ENCODE data around the gene CCDC3. TPM values are rescaled to one million over a fixed set of nuclear protein-coding genes. Genes with fewer than 3 reads are reported as not detected.

CCDC3 gene
- total RNA-seq, 2 experiments from 2014 or later, result 0.14 TPM; not detected in 1

- Mint-ChIP-seq H3K9me3 (peaks cover 18% of the 10 kb centered on the region), H3K27me3 (ENCODE audit: low read depth) (no peaks in the 10 kb centered on the region), H3K36me3 (ENCODE audit: low read depth) (peaks cover 2% of the 10 kb centered on the region), H3K4me1 (ENCODE audit: low read depth) (no peaks in the 10 kb centered on the region), H3K4me3 (no peak overlapping the region), H3K27ac (no peak overlapping the region)
- DNase-seq, result no peak
- intact Hi-C loops (cut with micrococcal nuclease), result no loop called here
- CTCF ChIA-PET, result no interaction called here
These were observed 46.6 kb downstream of the CCDC3 start for GRCh38 chr10:12954866-12955265.

- CTCF ChIA-PET, result interaction anchor here (0.6 kb wide), 1 partner anchor 727 kb away, joined by 4 read pairs; no protein-coding TSS in a partner anchor
- Mint-ChIP-seq H3K4me1 (ENCODE audit: low read depth) (no peaks in the 10 kb centered on the region), H3K9me3 (peaks cover 10% of the 10 kb centered on the region), H3K4me3 (no peak overlapping the region), H3K36me3 (ENCODE audit: low read depth) (peaks cover 2% of the 10 kb centered on the region), H3K27me3 (ENCODE audit: low read depth) (no peaks in the 10 kb centered on the region), H3K27ac (no peak overlapping the region)
- intact Hi-C loops (cut with micrococcal nuclease), result no loop called here
- no peak for DNase-seq
These were observed 50.9 kb downstream of the CCDC3 start for GRCh38 chr10:12950583-12951128.

- no peaks in the 10 kb centered on the region for H3K4me1 Mint-ChIP-seq (ENCODE audit: low read depth)
- intact Hi-C loops (cut with micrococcal nuclease), result no loop called here
- peaks cover 9% of the 10 kb centered on the region for H3K9me3 Mint-ChIP-seq
- CTCF ChIA-PET, result no interaction called here
- DNase-seq, result no peak
- no peak overlapping the region for H3K4me3 Mint-ChIP-seq
- no peaks in the 10 kb centered on the region for H3K27me3 Mint-ChIP-seq (ENCODE audit: low read depth)
- peaks cover 2% of the 10 kb centered on the region for H3K36me3 Mint-ChIP-seq (ENCODE audit: low read depth)
- no peak overlapping the region for H3K27ac Mint-ChIP-seq
These were observed 52.3 kb downstream of the CCDC3 start for GRCh38 chr10:12949248-12949647.

- CTCF ChIA-PET, result interaction anchor here (0.6 kb wide), 1 partner anchor 174 kb away, joined by 4 read pairs; no protein-coding TSS in a partner anchor
- Mint-ChIP-seq H3K4me3 (no peak overlapping the region), H3K4me1 (ENCODE audit: low read depth) (no peaks in the 10 kb centered on the region), H3K36me3 (ENCODE audit: low read depth) (no peaks in the 10 kb centered on the region), H3K27ac (no peak overlapping the region), H3K27me3 (ENCODE audit: low read depth) (no peaks in the 10 kb centered on the region), H3K9me3 (peaks cover 1% of the 10 kb centered on the region)
- intact Hi-C loops (cut with micrococcal nuclease), result no loop called here
- DNase-seq, result no peak
These were observed 53.8 kb downstream of the CCDC3 start for GRCh38 chr10:12947741-12948140.

- H3K4me1 Mint-ChIP-seq (ENCODE audit: low read depth), result no peaks in the 10 kb centered on the region
- no peaks in the 10 kb centered on the region for H3K36me3 Mint-ChIP-seq (ENCODE audit: low read depth)
- no peak overlapping the region for H3K27ac Mint-ChIP-seq
- no peaks in the 10 kb centered on the region for H3K9me3 Mint-ChIP-seq
- DNase-seq, result no peak
- CTCF ChIA-PET, result no interaction called here
- intact Hi-C loops (cut with micrococcal nuclease), result no loop called here
- H3K27me3 Mint-ChIP-seq (ENCODE audit: low read depth), result no peaks in the 10 kb centered on the region
- H3K4me3 Mint-ChIP-seq, result no peak overlapping the region
These were observed 55.1 kb downstream of the CCDC3 start for GRCh38 chr10:12946372-12946771.

GRCh38 chr10:12945690-12946359 is 55.7 kb downstream of the CCDC3 start:
- no peaks in the 10 kb centered on the region for H3K4me1 Mint-ChIP-seq (ENCODE audit: low read depth)
- intact Hi-C loops (cut with micrococcal nuclease), result no loop called here
- H3K27ac Mint-ChIP-seq, result no peak overlapping the region
- DNase-seq, result no peak
- peaks cover 2% of the 10 kb centered on the region for H3K27me3 Mint-ChIP-seq (ENCODE audit: low read depth)
- H3K4me3 Mint-ChIP-seq, result no peak overlapping the region
- H3K9me3 Mint-ChIP-seq, result no peaks in the 10 kb centered on the region
- no peaks in the 10 kb centered on the region for H3K36me3 Mint-ChIP-seq (ENCODE audit: low read depth)
- CTCF ChIA-PET, result no interaction called here

GRCh38 chr10:12944931-12945330 is 56.6 kb downstream of the CCDC3 start:
- Mint-ChIP-seq H3K27ac (no peak overlapping the region), H3K27me3 (ENCODE audit: low read depth) (peaks cover 2% of the 10 kb centered on the region), H3K9me3 (no peaks in the 10 kb centered on the region), H3K4me1 (ENCODE audit: low read depth) (no peaks in the 10 kb centered on the region), H3K36me3 (ENCODE audit: low read depth) (no peaks in the 10 kb centered on the region), H3K4me3 (no peak overlapping the region)
- CTCF ChIA-PET, result interaction anchor here (0.7 kb wide), 1 partner anchor 13 kb away, joined by 3 read pairs; no protein-coding TSS in a partner anchor
- DNase-seq, result no peak
- intact Hi-C loops (cut with micrococcal nuclease), result no loop called here

- Mint-ChIP-seq H3K4me1 (ENCODE audit: low read depth) (no peaks in the 10 kb centered on the region), H3K27ac (no peak overlapping the region), H3K27me3 (ENCODE audit: low read depth) (peaks cover 2% of the 10 kb centered on the region), H3K36me3 (ENCODE audit: low read depth) (no peaks in the 10 kb centered on the region), H3K4me3 (no peak overlapping the region), H3K9me3 (no peaks in the 10 kb centered on the region)
- no peak for DNase-seq
- intact Hi-C loops (cut with micrococcal nuclease), result no loop called here
- CTCF ChIA-PET, result no interaction called here
These were observed 58.1 kb downstream of the CCDC3 start for GRCh38 chr10:12943425-12943824.

- no peak for DNase-seq
- H3K27me3 Mint-ChIP-seq (ENCODE audit: low read depth), result peaks cover 2% of the 10 kb centered on the region
- H3K36me3 Mint-ChIP-seq (ENCODE audit: low read depth), result no peaks in the 10 kb centered on the region
- H3K4me3 Mint-ChIP-seq, result no peak overlapping the region
- intact Hi-C loops (cut with micrococcal nuclease), result no loop called here
- no peaks in the 10 kb centered on the region for H3K4me1 Mint-ChIP-seq (ENCODE audit: low read depth)
- H3K9me3 Mint-ChIP-seq, result no peaks in the 10 kb centered on the region
- no peak overlapping the region for H3K27ac Mint-ChIP-seq
- CTCF ChIA-PET, result interaction anchor here (1.6 kb wide), 1 partner anchor 40 kb away, joined by 3 read pairs; no protein-coding TSS in a partner anchor
These were observed 59.5 kb downstream of the CCDC3 start for GRCh38 chr10:12941966-12942365.

GRCh38 chr10:12940791-12941190 is 60.7 kb downstream of the CCDC3 start:
- Mint-ChIP-seq H3K27ac (no peak overlapping the region), H3K4me3 (no peak overlapping the region), H3K27me3 (ENCODE audit: low read depth) (peaks cover 2% of the 10 kb centered on the region), H3K9me3 (no peaks in the 10 kb centered on the region), H3K4me1 (ENCODE audit: low read depth) (no peaks in the 10 kb centered on the region), H3K36me3 (ENCODE audit: low read depth) (no peaks in the 10 kb centered on the region)
- intact Hi-C loops (cut with micrococcal nuclease), result no loop called here
- no peak for DNase-seq
- CTCF ChIA-PET, result no interaction called here

- Mint-ChIP-seq H3K36me3 (ENCODE audit: low read depth) (no peaks in the 10 kb centered on the region), H3K4me3 (no peak overlapping the region), H3K27me3 (ENCODE audit: low read depth) (peaks cover 2% of the 10 kb centered on the region), H3K9me3 (no peaks in the 10 kb centered on the region), H3K4me1 (ENCODE audit: low read depth) (no peaks in the 10 kb centered on the region), H3K27ac (no peak overlapping the region)
- no peak for DNase-seq
- CTCF ChIA-PET, result interaction anchor here (1.7 kb wide), 1 partner anchor 36 kb away, joined by 4 read pairs; no protein-coding TSS in a partner anchor
- intact Hi-C loops (cut with micrococcal nuclease), result no loop called here
These were observed 63.2 kb downstream of the CCDC3 start for GRCh38 chr10:12938271-12938670.

GRCh38 chr10:12937527-12937926 is 64.0 kb downstream of the CCDC3 start:
- Mint-ChIP-seq H3K9me3 (no peaks in the 10 kb centered on the region), H3K27me3 (ENCODE audit: low read depth) (peaks cover 2% of the 10 kb centered on the region), H3K4me1 (ENCODE audit: low read depth) (no peaks in the 10 kb centered on the region), H3K27ac (no peak overlapping the region), H3K36me3 (ENCODE audit: low read depth) (no peaks in the 10 kb centered on the region), H3K4me3 (no peak overlapping the region)
- CTCF ChIA-PET, result interaction anchor here (0.9 to 1.7 kb wide), 2 partner anchors 36 to 57 kb away, joined by 3 to 4 read pairs; no protein-coding TSS in a partner anchor
- DNase-seq, result no peak
- intact Hi-C loops (cut with micrococcal nuclease), result no loop called here

- H3K4me3 Mint-ChIP-seq, result no peak overlapping the region
- no peaks in the 10 kb centered on the region for H3K9me3 Mint-ChIP-seq
- CTCF ChIA-PET, result interaction anchor here (0.6 kb wide), 1 partner anchor 67 kb away, joined by 3 read pairs; no protein-coding TSS in a partner anchor
- no peak for DNase-seq
- H3K4me1 Mint-ChIP-seq (ENCODE audit: low read depth), result no peaks in the 10 kb centered on the region
- H3K27me3 Mint-ChIP-seq (ENCODE audit: low read depth), result no peaks in the 10 kb centered on the region
- H3K27ac Mint-ChIP-seq, result no peak overlapping the region
- intact Hi-C loops (cut with micrococcal nuclease), result no loop called here
- no peaks in the 10 kb centered on the region for H3K36me3 Mint-ChIP-seq (ENCODE audit: low read depth)
These were observed 66.7 kb downstream of the CCDC3 start for GRCh38 chr10:12934777-12935176.
